OCI-LY1 (cell line): ENCODE measurements around the gene ZNF341.

Source experiments
- EZH2 ChIP-seq: fragments of 200-600 bp; sonication (generic), shearing (Covaris generic); IDR thresholded peaks from 2 replicates; pipeline ENCODE4 v1.8.0; 2017; ENCODE audit warnings: borderline replicate concordance, mixed run types, mild to moderate bottlenecking, antibody characterized with exemption, low read length, moderate library complexity, mixed read lengths
- TF ChIP-seq, protein P1 (sequence below): fragments of 200-600 bp; sonication (generic), shearing (Covaris generic); IDR thresholded peaks from 2 replicates; pipeline ENCODE4 v1.5.1; 2017; ENCODE audit warnings: mild to moderate bottlenecking, antibody characterized with exemption, low read length, moderate library complexity, mixed read lengths

DNA sequence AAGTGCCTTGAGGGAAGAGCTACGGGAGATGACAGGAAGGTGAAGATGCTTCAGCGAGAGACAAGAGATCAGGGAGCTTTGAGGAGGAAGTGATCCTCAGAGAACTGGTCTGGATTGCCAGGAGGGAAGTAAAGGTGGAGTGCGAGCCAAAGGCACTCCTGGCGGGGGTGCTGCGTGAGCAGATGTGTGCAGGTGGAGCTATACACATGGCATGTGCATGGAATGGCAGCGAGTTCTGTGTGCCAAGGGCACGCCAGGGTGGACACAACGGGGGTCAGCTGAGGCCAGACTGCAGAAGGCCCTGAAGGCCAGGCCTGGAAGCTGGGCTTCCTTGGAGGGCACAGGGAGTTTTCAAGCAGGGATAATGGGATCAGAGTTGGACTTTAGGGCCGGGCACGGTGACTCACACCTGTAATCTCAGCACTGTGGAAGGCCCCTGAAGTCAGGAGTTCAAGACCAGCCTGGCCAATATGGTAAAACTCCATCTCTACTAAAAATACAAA is 17.9 kb upstream of the ZNF341 start:
- TF ChIP-seq, protein P1, sequence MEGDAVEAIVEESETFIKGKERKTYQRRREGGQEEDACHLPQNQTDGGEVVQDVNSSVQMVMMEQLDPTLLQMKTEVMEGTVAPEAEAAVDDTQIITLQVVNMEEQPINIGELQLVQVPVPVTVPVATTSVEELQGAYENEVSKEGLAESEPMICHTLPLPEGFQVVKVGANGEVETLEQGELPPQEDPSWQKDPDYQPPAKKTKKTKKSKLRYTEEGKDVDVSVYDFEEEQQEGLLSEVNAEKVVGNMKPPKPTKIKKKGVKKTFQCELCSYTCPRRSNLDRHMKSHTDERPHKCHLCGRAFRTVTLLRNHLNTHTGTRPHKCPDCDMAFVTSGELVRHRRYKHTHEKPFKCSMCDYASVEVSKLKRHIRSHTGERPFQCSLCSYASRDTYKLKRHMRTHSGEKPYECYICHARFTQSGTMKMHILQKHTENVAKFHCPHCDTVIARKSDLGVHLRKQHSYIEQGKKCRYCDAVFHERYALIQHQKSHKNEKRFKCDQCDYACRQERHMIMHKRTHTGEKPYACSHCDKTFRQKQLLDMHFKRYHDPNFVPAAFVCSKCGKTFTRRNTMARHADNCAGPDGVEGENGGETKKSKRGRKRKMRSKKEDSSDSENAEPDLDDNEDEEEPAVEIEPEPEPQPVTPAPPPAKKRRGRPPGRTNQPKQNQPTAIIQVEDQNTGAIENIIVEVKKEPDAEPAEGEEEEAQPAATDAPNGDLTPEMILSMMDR: no peak
- TF ChIP-seq EZH2: no peak
